NCI-H1436 treated with DMSO at 0.1 percent for 48 hours (cell line): Measurements from ENCODE around the gene CCDC124.
"Not testable (repeated sequence)": the region's sequence is repeated elsewhere in the genome, so short reads cannot be mapped to it uniquely, and the experiment has no call there.

ENCODE experiments used
- DNase-seq: peaks from one replicate; lab custom pipeline; 2025; lab: John Stamatoyannopoulos, UW

CCDC124 gene, protein sequence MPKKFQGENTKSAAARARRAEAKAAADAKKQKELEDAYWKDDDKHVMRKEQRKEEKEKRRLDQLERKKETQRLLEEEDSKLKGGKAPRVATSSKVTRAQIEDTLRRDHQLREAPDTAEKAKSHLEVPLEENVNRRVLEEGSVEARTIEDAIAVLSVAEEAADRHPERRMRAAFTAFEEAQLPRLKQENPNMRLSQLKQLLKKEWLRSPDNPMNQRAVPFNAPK

DNA sequence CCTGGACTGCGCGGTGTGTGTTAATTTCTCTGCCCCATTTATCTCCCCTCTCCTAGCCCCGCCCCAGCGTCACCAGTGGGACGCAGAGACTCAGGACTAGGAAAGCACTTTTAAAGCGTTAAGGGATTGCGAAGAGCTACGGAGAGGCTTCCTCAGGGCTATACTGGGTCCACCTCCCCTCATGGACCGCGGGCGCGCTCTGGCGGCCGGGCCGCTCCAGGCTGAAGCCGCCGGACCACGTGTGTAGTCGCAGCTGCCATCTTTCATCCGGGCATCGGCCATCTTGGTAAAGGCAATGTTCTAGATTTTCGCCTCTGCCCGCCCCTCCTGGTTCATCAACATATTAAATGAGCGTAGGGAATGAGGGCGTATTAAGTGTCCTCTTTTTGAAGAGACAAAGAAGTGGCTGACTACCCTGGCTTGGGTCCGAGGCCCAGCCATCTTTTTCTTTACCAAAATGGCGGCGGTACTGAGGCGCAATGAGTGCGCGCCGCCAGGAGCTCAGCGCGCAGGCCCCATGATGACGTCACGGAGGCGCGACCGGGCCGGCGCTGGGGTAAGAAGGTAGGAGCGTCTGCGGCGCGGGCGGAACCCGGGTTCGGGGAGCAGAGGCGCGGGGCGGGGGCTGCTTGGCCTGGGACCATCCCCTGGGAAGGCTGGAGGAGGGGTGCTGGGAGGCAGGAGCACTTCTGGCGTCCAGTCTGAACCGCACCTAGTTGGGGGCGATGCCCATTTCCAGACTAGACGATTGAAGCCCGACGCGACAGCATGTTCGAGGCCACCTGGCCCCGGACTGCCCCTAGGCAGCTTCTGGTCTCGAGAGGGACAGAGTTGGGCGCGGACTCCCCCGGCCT is at the start of gene CCDC124:
CCDC124 (plus strand) TSS at position 531 of the 854 bp plus-strand sequence. CDS start 3,406 bp downstream, outside the sequence.
- peak; percentile 77 for DNase-seq

DNA sequence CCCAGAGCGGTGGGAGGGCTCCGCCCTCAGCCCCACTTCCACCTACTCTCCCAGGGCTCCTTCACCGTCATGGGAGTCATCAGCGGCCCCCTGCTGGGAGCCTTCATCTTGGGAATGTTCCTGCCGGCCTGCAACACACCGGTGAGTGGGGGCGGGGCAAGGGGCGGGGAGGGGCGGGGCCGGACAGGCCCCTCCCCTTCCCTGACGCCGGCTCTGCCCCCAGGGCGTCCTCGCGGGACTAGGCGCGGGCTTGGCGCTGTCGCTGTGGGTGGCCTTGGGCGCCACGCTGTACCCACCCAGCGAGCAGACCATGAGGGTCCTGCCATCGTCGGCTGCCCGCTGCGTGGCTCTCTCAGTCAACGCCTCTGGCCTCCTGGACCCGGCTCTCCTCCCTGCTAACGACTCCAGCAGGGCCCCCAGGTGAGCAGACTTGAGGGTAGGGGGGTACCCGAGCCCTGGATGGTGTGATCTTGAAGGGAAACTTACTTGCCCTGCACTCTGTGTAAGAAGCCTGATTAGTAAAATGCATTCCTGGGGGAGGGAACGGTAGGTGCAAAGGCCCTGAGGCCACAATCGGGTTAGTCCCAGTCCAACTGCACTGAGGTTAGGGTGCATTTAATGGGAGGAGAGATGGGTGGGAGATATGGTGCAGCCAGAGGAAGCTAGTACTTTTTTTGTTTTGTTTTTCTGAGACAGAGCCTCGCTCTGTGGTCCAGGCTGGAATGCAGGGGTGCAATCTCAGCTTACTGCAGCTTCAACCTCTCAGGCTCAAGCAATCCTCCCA is 49.0 kb upstream of the CCDC124 start:
- DNase-seq, result no peak

DNA sequence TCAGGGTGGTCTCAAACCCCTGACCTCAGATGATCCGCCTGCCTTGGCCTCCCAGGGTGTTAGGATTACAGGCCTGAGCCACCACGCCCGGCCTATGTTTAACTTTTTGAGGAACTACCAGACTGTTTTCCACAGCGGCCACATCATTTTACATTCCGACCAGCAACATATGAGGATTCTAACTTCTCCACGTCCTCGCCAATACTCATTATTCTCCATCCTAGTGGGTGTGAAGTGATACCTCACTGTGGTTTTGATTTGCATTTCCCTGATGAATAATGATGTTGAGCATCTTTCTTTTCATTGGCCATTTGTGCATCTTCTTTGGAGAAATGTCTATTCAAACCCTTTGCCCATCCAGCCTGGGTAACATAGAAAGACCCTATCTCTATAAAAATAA is 46.3 kb upstream of the CCDC124 start:
- DNase-seq, result no peak

DNA sequence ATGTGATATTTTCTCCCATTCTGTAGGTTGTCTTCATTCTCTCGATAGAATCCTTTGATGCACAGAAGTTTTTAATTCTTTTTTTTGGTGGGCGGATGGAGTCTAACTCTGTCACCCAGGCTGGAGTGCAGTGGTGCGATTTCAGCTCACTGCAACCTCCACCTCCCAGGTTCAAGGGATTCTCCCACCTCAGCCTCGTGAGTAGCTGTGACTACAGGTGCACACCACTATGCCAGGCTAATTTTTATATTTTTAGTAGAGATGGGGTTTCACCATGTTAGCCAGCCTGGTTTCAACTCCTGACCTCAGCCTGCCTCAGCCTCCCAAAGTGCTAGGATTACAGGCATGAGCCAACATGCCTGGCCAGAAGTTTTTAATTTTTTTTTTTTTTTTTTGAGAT is 45.6 kb upstream of the CCDC124 start:
- not testable (repeated sequence) for DNase-seq

DNA sequence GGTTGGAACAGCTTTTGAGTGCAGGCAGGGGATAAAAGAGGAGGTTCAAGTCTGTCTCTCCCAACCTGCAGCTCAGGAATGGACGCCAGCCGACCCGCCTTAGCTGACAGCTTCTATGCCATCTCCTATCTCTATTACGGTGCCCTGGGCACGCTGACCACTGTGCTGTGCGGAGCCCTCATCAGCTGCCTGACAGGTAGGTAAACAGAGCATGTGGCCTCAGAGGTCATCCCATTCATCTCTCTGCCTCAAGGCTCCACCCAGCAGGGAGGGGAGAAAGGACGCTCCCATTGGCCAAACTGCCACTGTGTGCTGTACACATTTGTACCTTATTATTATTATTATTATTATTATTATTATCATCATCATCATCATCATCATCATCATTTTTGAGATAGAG is 44.6 kb upstream of the CCDC124 start:
- DNase-seq, result no peak

DNA sequence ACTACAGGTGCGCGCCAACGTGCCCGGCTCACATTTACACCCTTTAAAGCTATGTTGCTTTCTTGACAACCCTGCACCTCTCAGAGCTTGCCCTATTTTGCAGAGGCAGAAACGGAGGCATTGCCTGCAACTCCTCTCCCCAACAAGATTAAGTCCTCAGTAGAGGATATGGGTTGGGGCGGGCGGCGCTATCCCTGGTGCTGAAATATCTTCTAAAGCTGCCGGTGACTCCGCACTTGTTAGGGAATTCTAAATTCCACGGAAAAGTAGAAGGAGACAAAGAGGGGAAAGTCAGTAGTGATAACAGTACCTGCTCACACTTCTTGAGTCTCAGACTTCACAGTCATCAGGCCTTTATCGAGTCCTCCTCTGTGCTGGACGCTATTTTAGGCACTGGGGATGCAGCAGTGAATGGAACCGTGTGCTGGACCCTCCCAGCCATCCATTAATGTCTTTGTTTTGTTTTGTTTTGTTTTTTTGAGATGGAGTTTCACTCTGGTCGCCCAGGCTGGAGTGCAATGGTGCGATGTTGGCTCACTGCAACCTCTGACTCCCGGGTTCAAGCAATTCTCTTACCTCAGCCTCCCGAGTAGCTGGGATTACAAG is 43.1 kb upstream of the CCDC124 start:
- DNase-seq, result no peak

DNA sequence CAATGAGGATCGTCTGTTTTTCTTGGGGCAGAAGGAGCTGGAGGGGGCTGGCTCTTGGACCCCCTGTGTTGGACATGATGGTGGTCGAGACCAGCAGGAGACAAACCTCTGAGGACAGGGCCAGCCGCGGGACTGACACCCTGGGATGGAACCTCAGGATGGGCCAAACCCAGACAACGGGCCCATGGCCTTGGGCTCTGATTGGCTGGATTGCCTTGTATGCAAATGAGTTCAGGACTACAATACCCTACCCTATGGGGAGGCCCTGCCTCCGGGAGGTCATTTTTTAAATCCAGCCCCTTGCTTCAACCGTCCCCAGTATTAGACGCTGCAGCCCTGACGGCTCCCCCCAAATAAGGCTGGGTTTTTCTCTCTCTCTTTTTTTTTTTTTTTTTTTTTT is 39.0 kb upstream of the CCDC124 start:
- no peak for DNase-seq

DNA sequence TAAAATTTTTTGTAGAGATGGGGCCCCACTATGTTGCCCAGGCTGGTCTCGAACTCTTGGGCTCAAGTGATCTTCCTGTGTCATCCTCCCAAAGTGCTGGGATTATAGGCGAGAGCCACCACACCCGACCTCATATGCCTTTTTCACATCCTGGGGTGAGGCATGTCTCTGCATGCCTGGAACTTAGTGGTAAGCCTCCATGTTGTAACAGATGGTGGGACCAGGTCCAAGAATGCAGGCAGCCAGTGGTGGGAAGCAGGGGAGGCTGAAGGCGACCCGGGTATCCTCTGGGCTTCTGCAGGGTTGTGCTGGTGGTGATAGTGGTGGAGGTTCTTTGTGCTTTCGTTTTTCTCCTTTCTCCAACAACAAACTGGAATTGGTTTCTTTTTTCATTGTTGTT is 30.1 kb upstream of the CCDC124 start:
- no peak for DNase-seq

DNA sequence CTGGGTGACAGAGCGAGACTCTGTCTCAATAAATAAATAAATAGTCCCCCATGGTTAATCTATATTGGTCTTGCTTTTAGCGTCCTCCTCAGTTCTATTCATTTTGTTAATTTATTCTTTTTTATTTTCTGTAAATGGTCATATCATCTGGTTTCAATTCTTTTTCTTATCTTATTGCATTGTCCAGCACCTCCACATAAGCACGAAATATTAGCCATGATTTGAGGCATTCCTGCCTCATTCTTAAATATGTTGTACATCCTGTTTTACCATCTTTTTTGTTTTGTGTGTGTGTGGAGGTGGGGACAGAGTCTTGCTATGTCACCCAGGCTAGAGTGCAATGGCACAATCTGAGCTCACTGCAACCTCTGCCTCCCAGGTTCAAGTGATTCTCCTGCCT is 24.6 kb upstream of the CCDC124 start:
- DNase-seq, result no peak

DNA sequence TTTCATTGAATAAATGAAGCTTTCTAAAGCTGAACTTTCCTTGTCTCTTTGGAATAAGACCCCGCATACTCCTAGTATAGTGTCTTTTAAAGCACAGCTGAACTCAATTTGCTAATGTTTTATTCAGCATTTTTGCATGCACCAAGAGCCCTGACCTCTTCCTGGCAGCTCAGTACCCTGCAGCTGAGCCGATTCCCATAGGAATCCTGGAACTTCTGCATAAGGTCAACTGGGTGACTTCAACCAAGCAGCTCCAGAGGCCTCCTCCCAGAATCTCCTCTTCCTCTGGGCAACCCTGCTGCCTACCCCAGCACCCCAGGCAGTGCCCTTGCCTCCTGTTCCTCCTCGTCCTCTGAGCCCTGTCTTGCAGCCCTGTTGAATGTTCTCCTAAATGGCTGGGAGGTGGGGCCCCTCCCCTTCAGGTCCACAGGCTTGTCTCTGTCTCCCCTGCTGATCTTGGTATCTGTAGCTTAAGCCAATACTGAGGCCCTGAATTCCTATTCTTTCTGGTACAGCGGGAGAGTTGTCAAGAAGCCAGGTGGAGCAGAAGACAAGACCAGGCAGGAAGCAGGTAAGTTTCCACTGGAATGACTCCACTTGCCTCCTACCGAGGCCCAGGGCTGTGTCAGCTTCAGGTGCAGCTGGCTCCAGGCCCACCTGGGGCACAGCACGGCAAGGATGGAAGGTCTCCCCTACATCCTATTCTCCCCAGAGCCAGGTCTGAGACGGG is 23.6 kb upstream of the CCDC124 start:
- no peak for DNase-seq

DNA sequence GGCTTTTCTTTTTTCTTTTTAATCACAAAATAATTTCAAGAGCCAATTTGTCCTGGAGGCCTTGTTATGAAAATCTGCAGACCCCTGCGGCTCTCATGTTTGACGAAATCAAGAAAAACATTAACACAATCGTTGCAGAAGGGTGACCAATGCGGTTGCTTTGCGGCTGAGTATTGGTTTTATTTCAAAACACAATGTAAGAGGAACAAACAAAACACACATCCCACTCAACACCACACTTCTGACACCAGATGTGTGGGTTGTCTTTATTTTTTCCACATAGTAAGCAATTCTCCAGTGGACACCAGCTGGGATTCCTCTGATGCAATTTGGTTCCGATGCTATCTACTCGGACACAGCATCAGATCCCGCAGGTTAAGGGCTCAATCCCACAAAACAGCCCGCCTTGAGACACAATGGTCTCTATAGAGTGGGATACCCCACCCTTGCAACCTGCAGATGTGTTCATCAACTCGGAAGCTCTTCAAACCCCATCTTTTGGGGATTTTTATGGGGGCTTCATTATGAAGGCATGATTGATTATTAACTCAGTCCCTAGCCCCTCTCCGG is 21.9 kb upstream of the CCDC124 start:
- DNase-seq, result no peak

DNA sequence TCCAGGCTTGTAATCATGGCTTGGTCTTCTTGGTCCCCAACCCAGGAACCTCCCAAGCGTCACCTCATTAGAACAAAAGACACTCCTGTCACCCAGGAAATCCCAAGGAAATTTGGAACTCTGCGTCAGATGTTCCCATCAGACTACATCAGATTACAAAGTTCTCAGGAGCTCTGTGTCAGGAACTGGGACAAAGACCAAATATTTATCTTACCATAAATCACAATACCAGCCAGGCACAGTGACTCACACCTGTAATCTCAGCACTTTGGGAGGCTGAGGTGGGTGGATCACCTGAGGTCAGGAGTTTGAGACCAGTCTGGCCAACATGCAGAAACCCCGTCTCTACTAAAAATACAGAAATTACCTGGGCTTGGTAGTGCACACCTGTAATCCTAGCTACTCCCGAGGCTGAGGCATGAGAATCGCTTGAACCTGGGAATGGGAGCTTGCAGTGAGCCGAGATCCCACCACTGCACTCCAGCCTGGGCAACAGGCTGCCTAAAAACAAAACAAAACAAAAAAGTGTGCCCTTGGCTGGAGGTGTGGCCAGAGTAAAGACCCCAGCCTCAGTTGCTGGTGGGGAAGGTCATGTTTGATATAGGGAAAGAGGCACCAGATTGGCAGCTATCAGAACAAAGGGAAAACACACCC is 16.7 kb upstream of the CCDC124 start:
- no peak for DNase-seq

DNA sequence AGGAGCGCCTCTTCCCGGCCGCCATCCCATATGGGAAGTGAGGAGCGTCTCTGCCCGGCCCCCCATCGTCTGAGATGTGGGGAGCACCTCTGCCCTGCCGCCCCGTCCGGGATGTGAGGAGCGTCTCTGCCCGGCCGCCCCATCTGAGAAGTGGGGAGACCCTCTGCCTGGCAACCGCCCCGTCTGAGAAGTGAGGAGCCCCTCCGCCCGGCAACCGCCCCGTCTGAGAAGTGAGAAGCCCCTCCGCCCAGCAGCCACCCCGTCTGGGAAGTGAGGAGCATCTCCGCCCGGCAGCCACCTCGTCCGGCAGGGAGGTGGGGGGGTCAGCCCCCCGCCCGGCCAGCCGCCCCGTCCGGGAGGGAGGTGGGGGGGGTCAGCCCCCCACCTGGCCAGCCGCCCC is 14.7 kb upstream of the CCDC124 start:
- DNase-seq, result not testable (repeated sequence)

DNA sequence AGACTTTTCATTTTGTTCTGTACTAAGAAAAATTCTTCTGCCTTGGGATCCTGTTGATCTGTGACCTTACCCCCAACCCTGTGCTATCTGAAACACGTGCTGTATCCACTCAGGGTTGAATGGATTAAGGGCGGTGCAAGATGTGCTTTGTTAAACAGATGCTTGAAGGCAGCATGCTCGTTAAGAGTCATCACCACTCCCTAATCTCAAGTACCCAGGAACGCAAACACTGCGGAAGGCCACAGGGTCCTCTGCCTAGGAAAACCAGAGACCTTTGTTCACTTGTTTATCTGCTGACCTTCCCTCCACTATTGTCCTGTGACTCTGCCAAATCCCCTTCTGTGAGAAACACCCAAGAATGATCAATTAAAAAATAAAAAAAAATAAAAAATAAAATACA is 13.7 kb upstream of the CCDC124 start:
- DNase-seq, result not testable (repeated sequence)

DNA sequence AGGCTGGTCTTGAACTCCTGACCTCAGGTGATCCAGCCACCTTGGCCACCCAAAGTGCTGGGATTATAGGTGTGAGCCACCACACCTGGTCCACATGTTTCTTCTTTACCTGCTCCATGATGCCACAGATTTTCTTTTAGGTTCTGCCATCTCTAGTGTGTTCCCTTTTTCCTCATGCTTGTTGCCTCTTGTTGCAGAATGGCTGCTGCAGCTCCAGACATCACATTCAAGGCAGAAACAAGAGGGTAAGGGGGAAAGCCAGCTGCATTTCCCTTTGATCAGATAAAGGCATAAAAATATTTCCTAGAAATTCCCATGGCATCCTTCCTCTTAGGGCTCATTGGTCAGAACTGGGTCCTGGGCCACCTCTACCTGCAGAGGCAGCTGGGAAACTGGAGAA is 12.3 kb upstream of the CCDC124 start:
- DNase-seq, result no peak

DNA sequence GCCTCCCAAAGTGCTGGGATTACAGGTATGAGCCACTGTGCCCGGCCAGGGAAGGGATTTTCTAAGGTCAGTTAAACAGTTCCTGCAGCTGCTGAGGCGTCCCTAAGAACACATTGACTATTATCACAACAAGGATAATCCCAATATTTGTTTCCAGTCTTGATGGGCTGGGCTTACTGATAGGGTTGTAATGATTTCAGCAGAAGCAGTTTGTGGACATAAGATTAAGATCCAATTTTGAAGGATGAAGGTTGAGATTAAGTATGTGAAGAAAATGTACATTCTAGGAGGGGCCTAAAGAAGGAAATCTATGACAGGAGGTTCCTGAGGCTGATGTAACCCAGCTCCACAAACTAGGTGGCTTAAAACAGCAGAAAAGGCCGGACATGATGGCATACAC is 10.7 kb upstream of the CCDC124 start:
- DNase-seq, result no peak

DNA sequence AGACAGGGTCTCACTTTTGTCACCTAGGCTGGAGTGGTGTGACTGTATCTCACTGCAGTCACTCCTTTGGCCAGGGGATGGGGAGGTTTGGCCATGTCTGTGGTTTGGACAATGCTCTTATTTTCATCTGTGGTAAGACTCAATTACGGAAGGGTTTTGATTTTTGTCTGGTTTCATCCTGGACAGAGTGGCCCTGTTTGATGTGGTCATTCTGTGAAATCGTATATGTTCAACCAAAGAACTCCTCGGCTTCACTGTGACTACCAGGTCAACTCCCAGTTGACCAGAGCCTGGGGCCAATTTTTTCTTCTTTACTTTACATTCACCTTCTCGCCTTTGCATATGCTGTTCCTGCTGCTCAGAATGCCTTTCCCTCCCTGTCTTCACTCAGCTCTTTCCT is 6.8 kb upstream of the CCDC124 start:
- no peak for DNase-seq

DNA sequence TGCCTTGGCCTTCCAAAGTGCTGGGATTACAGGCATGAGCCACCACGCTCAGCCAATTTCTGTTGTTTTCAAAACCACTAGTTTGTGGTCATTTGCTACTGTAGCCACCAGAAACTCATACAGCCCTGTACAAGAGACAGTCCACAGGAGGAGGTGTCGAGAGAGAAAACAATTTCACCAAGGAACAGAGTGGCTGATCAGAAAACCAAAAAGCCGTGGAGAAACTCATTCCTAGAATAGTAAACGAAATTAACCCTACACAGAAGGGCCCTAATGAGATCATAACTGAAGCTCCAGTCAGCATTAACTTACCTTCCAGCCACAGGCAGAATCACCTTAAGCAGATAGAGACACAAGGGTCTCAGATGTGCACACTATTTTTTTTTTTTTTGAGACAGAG is 3.8 kb upstream of the CCDC124 start:
- no peak for DNase-seq

DNA sequence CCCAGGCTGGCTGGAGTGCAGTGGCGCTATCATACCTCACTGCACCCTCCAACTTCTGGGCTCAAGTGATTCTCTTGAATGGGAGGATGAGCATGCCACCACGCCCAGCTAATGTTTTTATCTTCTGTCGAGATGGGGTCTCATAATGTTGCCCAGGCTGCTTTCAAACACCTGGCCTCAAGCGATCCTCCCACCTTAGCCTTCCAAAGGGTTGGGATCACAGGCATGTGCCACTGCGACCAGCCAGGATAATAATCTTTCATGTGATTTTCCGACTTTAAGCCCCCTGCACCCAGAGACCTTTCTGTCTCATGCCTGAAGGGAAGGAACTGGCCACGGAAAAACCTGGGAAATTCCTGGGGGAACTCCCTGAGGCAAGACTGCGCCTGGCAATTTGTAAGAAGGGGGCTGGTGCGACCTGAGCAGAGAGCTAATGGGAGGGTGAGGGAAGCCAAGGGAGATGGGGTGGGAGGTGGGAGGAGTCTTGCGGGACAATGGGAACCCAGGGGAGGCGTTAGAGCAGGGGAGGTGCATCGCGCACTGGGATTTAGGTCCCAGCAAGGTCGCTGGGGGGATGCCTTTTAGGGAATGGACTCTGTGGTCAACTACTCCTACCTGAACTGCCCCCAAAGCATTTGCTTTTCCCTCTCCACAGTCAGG is 1.2 kb upstream of the CCDC124 start:
- DNase-seq, result no peak

DNA sequence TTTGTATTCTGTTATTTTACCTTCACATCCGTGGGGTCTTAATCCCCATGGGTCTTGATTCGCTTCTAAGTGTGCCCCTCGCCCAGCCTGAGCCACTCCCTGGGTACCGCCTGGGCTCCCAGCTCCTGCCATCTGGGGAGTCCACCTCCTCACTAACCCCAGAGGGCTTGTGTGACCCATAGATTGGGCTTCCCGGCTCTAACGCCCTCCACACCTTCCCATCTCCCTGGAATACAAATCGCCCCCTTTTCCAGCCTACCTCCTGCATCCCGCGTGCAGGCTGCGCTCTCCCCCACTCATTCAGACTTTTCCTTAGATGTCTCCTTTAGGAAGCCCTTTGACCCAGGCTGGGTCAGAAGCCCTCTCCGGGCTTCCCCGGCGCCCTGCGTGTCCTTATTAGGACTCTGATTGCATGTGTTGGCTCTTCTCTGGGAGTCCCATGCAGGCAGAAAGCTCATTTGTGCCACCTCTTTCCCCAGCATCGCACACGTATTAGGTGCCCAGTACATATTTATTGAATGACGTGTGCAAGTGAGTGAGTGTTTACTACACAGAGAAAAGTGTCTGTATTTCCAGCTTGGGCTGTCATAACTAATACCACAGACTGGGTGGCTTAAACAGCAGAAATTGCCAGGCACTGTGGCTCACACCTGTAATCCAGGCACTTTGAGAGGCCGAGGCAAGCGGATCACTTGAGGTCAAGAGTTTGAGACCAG is 757 bp downstream of the CCDC124 start:
- no peak for DNase-seq
